ENCODE results near the gene CACNA1E.

CACNA1E gene

GRCh38 chr1:181711820-181712219 lies 228.5 kb downstream of the CACNA1E start:
- H3K4me3 ChIP-seq (ENCODE audit: low read depth, low read length), result no peak overlapping the region
- TF ChIP-seq MAX (IDR thresholded peaks at IDR 0.05; ENCODE audit: low read depth, low read length) (no peak), POLR2A (IDR thresholded peaks at IDR 0.05; ENCODE audit: extremely low read depth, insufficient read length) (no peak), CTCF (IDR thresholded peaks at IDR 0.05; ENCODE audit: low read depth, low read length) (no peak), MYC (IDR thresholded peaks at IDR 0.05; ENCODE audit: low read depth, low read length) (no peak)
- no peak for DNase-seq (ENCODE audit: low read depth)

- no peak for TF ChIP-seq CTCF (IDR thresholded peaks at IDR 0.05; ENCODE audit: low read depth, low read length)
- TF ChIP-seq POLR2A (IDR thresholded peaks at IDR 0.05; ENCODE audit: extremely low read depth, insufficient read length), result no peak
- TF ChIP-seq MYC (IDR thresholded peaks at IDR 0.05; ENCODE audit: low read depth, low read length), result no peak
- no peak for TF ChIP-seq MAX (IDR thresholded peaks at IDR 0.05; ENCODE audit: low read depth, low read length)
- DNase-seq (ENCODE audit: low read depth), result no peak
Observed at GRCh38 chr1:181712711-181713110, 229.4 kb downstream of the CACNA1E start.

GRCh38 chr1:181714428-181714827 lies 231.1 kb downstream of the CACNA1E start:
- TF ChIP-seq MAX (IDR thresholded peaks at IDR 0.05; ENCODE audit: low read depth, low read length), result no peak
- no peak for TF ChIP-seq POLR2A (IDR thresholded peaks at IDR 0.05; ENCODE audit: extremely low read depth, insufficient read length)
- no peak for TF ChIP-seq MYC (IDR thresholded peaks at IDR 0.05; ENCODE audit: low read depth, low read length)
- no peak for TF ChIP-seq CTCF (IDR thresholded peaks at IDR 0.05; ENCODE audit: low read depth, low read length)
- no peak for DNase-seq (ENCODE audit: low read depth)
- H3K4me3 ChIP-seq (ENCODE audit: low read depth, low read length), result no peak overlapping the region

More at GRCh38 chr1:181712711-181713110, 229.4 kb downstream of the CACNA1E start:
- no peak overlapping the region for H3K4me3 ChIP-seq (ENCODE audit: low read depth, low read length)

GRCh38 chr1:181718034-181718433 lies 234.7 kb downstream of the CACNA1E start:
- TF ChIP-seq MAX (IDR thresholded peaks at IDR 0.05; ENCODE audit: low read depth, low read length), result no peak
- TF ChIP-seq CTCF (IDR thresholded peaks at IDR 0.05; ENCODE audit: low read depth, low read length), result no peak
- DNase-seq (ENCODE audit: low read depth), result no peak

GRCh38 chr1:181726320-181727012 lies 243.1 kb downstream of the CACNA1E start:
- no peak for DNase-seq (ENCODE audit: low read depth)
- H3K4me3 ChIP-seq (ENCODE audit: low read depth, low read length), result no peak overlapping the region
- TF ChIP-seq POLR2A (IDR thresholded peaks at IDR 0.05; ENCODE audit: extremely low read depth, insufficient read length) (no peak), MAX (IDR thresholded peaks at IDR 0.05; ENCODE audit: low read depth, low read length) (no peak), MYC (IDR thresholded peaks at IDR 0.05; ENCODE audit: low read depth, low read length) (no peak), CTCF (IDR thresholded peaks at IDR 0.05; ENCODE audit: low read depth, low read length) (no peak)

More at GRCh38 chr1:181718034-181718433, 234.7 kb downstream of the CACNA1E start:
- no peak overlapping the region for H3K4me3 ChIP-seq (ENCODE audit: low read depth, low read length)
